Neural cell (in vitro differentiated cells): ENCODE measurements around the gene CST8. TPM values are rescaled to one million over a fixed set of nuclear protein-coding genes. Genes with fewer than 3 reads are reported as not detected.

Source experiments
- H2AFZ ChIP-seq: fragments of 200-600, 300-800 bp; sonication (generic), shearing (Covaris generic); 2 replicates; pipeline ENCODE4 v1.6.0; 2014; ENCODE audit warnings: low read depth, mild to moderate bottlenecking, antibody characterized with exemption, low read length, moderate library complexity
- H3F3A ChIP-seq: fragments of 200-600 bp; shearing (Covaris generic); 2 replicates; pipeline ENCODE4 v1.6.1; 2016; ENCODE audit warnings: mild to moderate bottlenecking, moderate library complexity, mixed read lengths, antibody characterized with exemption, low read length; ENCODE audit not compliant: insufficient read depth, poor library complexity, severe bottlenecking
- H3K27ac ChIP-seq: fragments of 200-600, 300-800 bp; sonication (generic), shearing (Covaris generic); 2 replicates; pipeline ENCODE4 v1.5.1; 2014; ENCODE audit warnings: mild to moderate bottlenecking, low read length, moderate library complexity
- H3K27me3 ChIP-seq: fragments of 300-800, 200-600 bp; sonication (generic), shearing (Covaris generic); 2 replicates; pipeline ENCODE4 v1.6.0; 2014; ENCODE audit warnings: mild to moderate bottlenecking, low read depth, low read length, moderate library complexity; ENCODE audit not compliant: insufficient read depth
- H3K36me3 ChIP-seq: fragments of 300-800, 200-600 bp; sonication (generic), shearing (Covaris generic); 2 replicates; pipeline ENCODE4 v1.5.1; 2014; ENCODE audit warnings: mild to moderate bottlenecking, antibody characterized with exemption, low read length, moderate library complexity; ENCODE audit not compliant: insufficient read depth
- H3K4me2 ChIP-seq: fragments of 300-800, 200-600 bp; sonication (generic), shearing (Covaris generic); 2 replicates; pipeline ENCODE4 v1.6.0; 2014; ENCODE audit warnings: mild to moderate bottlenecking, low read length
- H3K4me3 ChIP-seq: fragments of 300-800, 200-600 bp; sonication (generic), shearing (Covaris generic); 2 replicates; pipeline ENCODE4 v1.5.1; 2014; ENCODE audit warnings: mild to moderate bottlenecking, low read length, moderate library complexity
- H3K79me2 ChIP-seq: fragments of 200-600 bp; shearing (Covaris generic); replicated peaks from 2 replicates; pipeline ENCODE4 v1.6.0; 2014; ENCODE audit warnings: mild to moderate bottlenecking, low read length, moderate library complexity; ENCODE audit not compliant: insufficient read depth
- H3K9ac ChIP-seq: fragments of 300-800, 200-600 bp; sonication (generic), shearing (Covaris generic); 2 replicates; pipeline ENCODE4 v1.6.1; 2016; ENCODE audit warnings: mild to moderate bottlenecking, low read length, mixed read lengths
- H3K9me2 ChIP-seq: fragments of 200-600 bp; shearing (Covaris generic); 2 replicates; pipeline ENCODE4 v1.6.1; 2016; ENCODE audit warnings: mild to moderate bottlenecking, low read length, mixed read lengths; ENCODE audit not compliant: insufficient read depth
- H3K9me3 ChIP-seq: fragments of 200-600, 300-800 bp; sonication (generic), shearing (Covaris generic); 2 replicates; pipeline ENCODE4 v1.6.1; 2016; ENCODE audit warnings: mild to moderate bottlenecking, mixed run types, low read length, moderate library complexity, mixed read lengths
- H4K20me1 ChIP-seq: fragments of 200-600 bp; shearing (Covaris generic); 2 replicates; pipeline ENCODE4 v1.6.1; 2016; ENCODE audit warnings: mild to moderate bottlenecking, mixed run types; ENCODE audit not compliant: insufficient read depth
- CTCF ChIP-seq: fragments of 450-650 bp; IDR thresholded peaks from 2 replicates; pipeline ENCODE4 v1.5.1; 2014; ENCODE audit warnings: antibody characterized with exemption, mild to moderate bottlenecking, moderate library complexity; ENCODE audit not compliant: poor library complexity, severe bottlenecking
- EP300 ChIP-seq: fragments of 450-650 bp; conservative IDR thresholded peaks from 2 replicates; pipeline ENCODE4 v1.6.1; 2014; ENCODE audit warnings: antibody characterized with exemption, mild to moderate bottlenecking, moderate library complexity; ENCODE audit not compliant: poor library complexity, severe bottlenecking
- EZH2 ChIP-seq: fragments of 200-600, 300-800 bp; shearing (Covaris generic), sonication (generic); IDR thresholded peaks from 2 replicates; pipeline ENCODE4 v1.6.1; 2014; ENCODE audit warnings: antibody characterized with exemption, low read length, borderline replicate concordance, mild to moderate bottlenecking; ENCODE audit not compliant: insufficient read depth, poor library complexity, severe bottlenecking
- MXI1 ChIP-seq: fragments of 450-650 bp; conservative IDR thresholded peaks from 2 replicates; pipeline ENCODE4 v1.6.1; 2014; ENCODE audit warnings: antibody characterized with exemption, mild to moderate bottlenecking; ENCODE audit not compliant: poor library complexity, severe bottlenecking
- POLR2AphosphoS5 ChIP-seq: IDR thresholded peaks from 2 replicates; pipeline ENCODE4 v1.6.1; 2012
- RAD21 ChIP-seq: fragments of 450-650 bp; conservative IDR thresholded peaks from 2 replicates; pipeline ENCODE4 v1.6.1; 2014; ENCODE audit warnings: antibody characterized with exemption, mild to moderate bottlenecking, moderate library complexity
- REST ChIP-seq: IDR thresholded peaks from 2 replicates; pipeline ENCODE4 v1.6.1; 2012; ENCODE audit warnings: borderline replicate concordance
- SMC3 ChIP-seq: fragments of 450-650 bp; conservative IDR thresholded peaks from 2 replicates; pipeline ENCODE4 v1.6.1; 2014; ENCODE audit warnings: antibody characterized with exemption, mild to moderate bottlenecking, moderate library complexity; ENCODE audit not compliant: poor library complexity
- TAF1 ChIP-seq: IDR thresholded peaks from 2 replicates; pipeline ENCODE4 v1.6.1; 2012; ENCODE audit warnings: low read depth
- polyA plus RNA-seq: library from polyadenylated mRNA; depleted of rRNA; stranded (reverse); fragments of >200 nt; gene quantifications from 2 replicates; pipeline ENCODE4 v1.2.3, GENCODE V29; 2014

The CST8 gene
- polyA plus RNA-seq, 1 donor from 2014 or later: not detected

- Histone ChIP-seq H3K79me2 (no peaks in the 10 kb centered on the region), H3K9me3 (no peaks in the 10 kb centered on the region)
- TF ChIP-seq POLR2AphosphoS5 (no peak), TAF1 (no peak), MXI1 (no peak), SMC3 (no peak), EZH2 (no peak), CTCF (no peak), RAD21 (no peak), REST (no peak), EP300 (no peak)
These were observed 49.7 kb downstream of the CST8 start for GRCh38 chr20:23540624-23541023.

GRCh38 chr20:23541330-23541729, 50.4 kb downstream of the CST8 start:
- H3K27me3 ChIP-seq: no peaks in the 10 kb centered on the region
- no peaks in the 10 kb centered on the region for H3K36me3 ChIP-seq
- no peak overlapping the region for H3K27ac ChIP-seq
- H3F3A ChIP-seq: no peaks in the 10 kb centered on the region
- H3K79me2 ChIP-seq: no peaks in the 10 kb centered on the region
- TF ChIP-seq RAD21 (no peak), SMC3 (no peak), REST (no peak), MXI1 (no peak), POLR2AphosphoS5 (no peak), EZH2 (no peak), EP300 (no peak), TAF1 (no peak), CTCF (no peak)
- H3K4me2 ChIP-seq: no peak overlapping the region
- no peak overlapping the region for H2AFZ ChIP-seq
- H3K9me3 ChIP-seq: no peaks in the 10 kb centered on the region
- no peaks in the 10 kb centered on the region for H4K20me1 ChIP-seq
- no peaks in the 10 kb centered on the region for H3K9me2 ChIP-seq
- no peak overlapping the region for H3K9ac ChIP-seq
- H3K4me3 ChIP-seq: no peak overlapping the region

More at GRCh38 chr20:23540624-23541023, 49.7 kb downstream of the CST8 start:
- Histone ChIP-seq H3K36me3 (no peaks in the 10 kb centered on the region), H2AFZ (no peak overlapping the region), H3F3A (no peaks in the 10 kb centered on the region), H3K4me3 (no peak overlapping the region), H3K27me3 (no peaks in the 10 kb centered on the region), H3K27ac (no peak overlapping the region), H4K20me1 (no peaks in the 10 kb centered on the region), H3K4me2 (no peak overlapping the region), H3K9me2 (no peaks in the 10 kb centered on the region), H3K9ac (no peak overlapping the region)
